Transverse colon (tissue), 4 donors: ENCODE measurements around the gene CLEC12A.

Experiments used
- POLR2A ChIP-seq: fragments of 450-650 bp; IDR thresholded peaks from one replicate; pipeline ENCODE4 v1.6.1; 2016; ENCODE audit warnings: antibody characterized with exemption, mild to moderate bottlenecking, moderate library complexity
- POLR2AphosphoS5 ChIP-seq, 3 donors: sonication (generic); formaldehyde crosslinking; IDR thresholded peaks; one replicate each; pipeline ENCODE4 v1.6.1; 2016; ENCODE audit warnings: antibody characterized with exemption in 3 of 3
- TF ChIP-seq, protein P1 (sequence below), 5 experiments: fragments of 200-600 bp in 3 of 5; fragments of 450-650 bp in 2 of 5; sonication (generic) in 3 of 5; IDR thresholded peaks; 1 replicate in 2 of 5; 2 replicates in 3 of 5; pipeline ENCODE4 v1.5.1; 2016 to 2017; ENCODE audit warnings: antibody characterized with exemption in 5 of 5, inconsistent platforms in 3 of 5, mild to moderate bottlenecking in 2 of 5, moderate library complexity in 1 of 5

DNA sequence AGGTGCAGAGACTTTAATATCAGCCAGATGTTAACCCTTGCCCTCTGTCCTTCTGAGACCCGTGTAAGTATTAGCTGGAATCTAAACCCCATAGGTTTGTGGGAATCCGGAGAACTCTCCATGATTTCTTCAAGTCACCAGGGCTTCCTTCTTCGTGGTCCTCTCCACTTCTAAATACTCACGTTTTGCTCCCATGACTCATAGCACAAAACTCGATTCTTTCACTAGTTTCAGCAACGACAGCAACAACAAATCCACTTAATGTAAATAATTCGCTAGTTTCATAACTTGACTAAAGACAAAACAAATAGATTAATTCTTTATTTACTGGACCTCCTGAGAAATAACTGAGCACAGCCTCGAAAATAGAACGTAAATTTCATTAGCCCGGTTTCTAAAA is 34.6 kb upstream of the CLEC12A start:
- TF ChIP-seq POLR2A (no peak), POLR2AphosphoS5 (IDR thresholded peaks at IDR 0.05) (no peak)
- TF ChIP-seq, protein P1, sequence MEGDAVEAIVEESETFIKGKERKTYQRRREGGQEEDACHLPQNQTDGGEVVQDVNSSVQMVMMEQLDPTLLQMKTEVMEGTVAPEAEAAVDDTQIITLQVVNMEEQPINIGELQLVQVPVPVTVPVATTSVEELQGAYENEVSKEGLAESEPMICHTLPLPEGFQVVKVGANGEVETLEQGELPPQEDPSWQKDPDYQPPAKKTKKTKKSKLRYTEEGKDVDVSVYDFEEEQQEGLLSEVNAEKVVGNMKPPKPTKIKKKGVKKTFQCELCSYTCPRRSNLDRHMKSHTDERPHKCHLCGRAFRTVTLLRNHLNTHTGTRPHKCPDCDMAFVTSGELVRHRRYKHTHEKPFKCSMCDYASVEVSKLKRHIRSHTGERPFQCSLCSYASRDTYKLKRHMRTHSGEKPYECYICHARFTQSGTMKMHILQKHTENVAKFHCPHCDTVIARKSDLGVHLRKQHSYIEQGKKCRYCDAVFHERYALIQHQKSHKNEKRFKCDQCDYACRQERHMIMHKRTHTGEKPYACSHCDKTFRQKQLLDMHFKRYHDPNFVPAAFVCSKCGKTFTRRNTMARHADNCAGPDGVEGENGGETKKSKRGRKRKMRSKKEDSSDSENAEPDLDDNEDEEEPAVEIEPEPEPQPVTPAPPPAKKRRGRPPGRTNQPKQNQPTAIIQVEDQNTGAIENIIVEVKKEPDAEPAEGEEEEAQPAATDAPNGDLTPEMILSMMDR (IDR thresholded peaks at IDR 0.05) = no peak
